DOHH2 (cell line): ENCODE data around the gene ARHGEF5.

Experiments used
- H3F3A ChIP-seq: fragments of 200-600 bp; sonication (generic), shearing (Covaris generic); 2 replicates; pipeline ENCODE4 v1.6.0; 2016; ENCODE audit warnings: antibody characterized with exemption, mild to moderate bottlenecking; ENCODE audit not compliant: control insufficient read depth, insufficient read depth
- H3K27ac ChIP-seq: fragments of 200-600 bp; sonication (generic); 2 replicates; pipeline ENCODE4 v1.5.1; 2014; ENCODE audit warnings: low read depth, mild to moderate bottlenecking, low read length, moderate library complexity
- H3K27me3 ChIP-seq: fragments of 200-600 bp; sonication (generic); 2 replicates; pipeline ENCODE4 v1.6.1; 2014; ENCODE audit warnings: mild to moderate bottlenecking, low read length, mixed read lengths; ENCODE audit not compliant: control insufficient read depth
- H3K36me3 ChIP-seq: fragments of 200-600 bp; sonication (generic); 2 replicates; pipeline ENCODE4 v1.6.1; 2014; ENCODE audit warnings: mild to moderate bottlenecking, low read length, moderate library complexity, mixed read lengths; ENCODE audit not compliant: control insufficient read depth
- H3K4me1 ChIP-seq: fragments of 200-600 bp; sonication (generic); 2 replicates; pipeline ENCODE4 v1.6.1; 2014; ENCODE audit warnings: mild to moderate bottlenecking, low read length, mixed read lengths; ENCODE audit not compliant: control insufficient read depth
- H3K4me2 ChIP-seq: fragments of 200-600 bp; sonication (generic); 2 replicates; pipeline ENCODE4 v1.6.0; 2014; ENCODE audit warnings: mild to moderate bottlenecking, low read length, moderate library complexity
- H3K4me3 ChIP-seq: fragments of 200-600 bp; sonication (generic); 2 replicates; pipeline ENCODE4 v1.5.1; 2014; ENCODE audit warnings: mild to moderate bottlenecking, low read length, mixed read lengths
- H3K79me2 ChIP-seq: fragments of 200-600 bp; sonication (generic); 2 replicates; pipeline ENCODE4 v1.6.1; 2014; ENCODE audit warnings: mild to moderate bottlenecking, low read length, mixed read lengths; ENCODE audit not compliant: control insufficient read depth
- H3K9me2 ChIP-seq: fragments of 200-600 bp; sonication (generic); replicated peaks from 2 replicates; pipeline ENCODE4 v1.6.1; 2014; ENCODE audit warnings: mild to moderate bottlenecking, low read length, mixed read lengths; ENCODE audit not compliant: control insufficient read depth
- H3K9me3 ChIP-seq: fragments of 200-600 bp; sonication (generic); 2 replicates; pipeline ENCODE4 v1.6.1; 2014; ENCODE audit warnings: antibody characterized with exemption, low read length, mixed read lengths; ENCODE audit not compliant: control insufficient read depth, insufficient read depth
- H4K20me1 ChIP-seq: fragments of 200-600 bp; sonication (generic); 2 replicates; pipeline ENCODE4 v1.6.0; 2014; ENCODE audit warnings: low read depth, mild to moderate bottlenecking, antibody characterized with exemption, low read length, moderate library complexity; ENCODE audit not compliant: control insufficient read depth, insufficient read depth
- EZH2phosphoT487 ChIP-seq: fragments of 200-600 bp; sonication (generic); IDR thresholded peaks from 2 replicates; pipeline ENCODE4 v1.6.1; 2017; ENCODE audit warnings: borderline replicate concordance, mild to moderate bottlenecking, antibody characterized with exemption, low read length, moderate library complexity, mixed read lengths
- TF ChIP-seq, protein P1 (sequence below): fragments of 200-600 bp; sonication (generic); IDR thresholded peaks from one replicate; pipeline ENCODE4 v1.5.1; 2014; ENCODE audit warnings: antibody characterized with exemption, mild to moderate bottlenecking, low read depth, low read length; ENCODE audit not compliant: poor library complexity, severe bottlenecking

The ARHGEF5 gene

DNA sequence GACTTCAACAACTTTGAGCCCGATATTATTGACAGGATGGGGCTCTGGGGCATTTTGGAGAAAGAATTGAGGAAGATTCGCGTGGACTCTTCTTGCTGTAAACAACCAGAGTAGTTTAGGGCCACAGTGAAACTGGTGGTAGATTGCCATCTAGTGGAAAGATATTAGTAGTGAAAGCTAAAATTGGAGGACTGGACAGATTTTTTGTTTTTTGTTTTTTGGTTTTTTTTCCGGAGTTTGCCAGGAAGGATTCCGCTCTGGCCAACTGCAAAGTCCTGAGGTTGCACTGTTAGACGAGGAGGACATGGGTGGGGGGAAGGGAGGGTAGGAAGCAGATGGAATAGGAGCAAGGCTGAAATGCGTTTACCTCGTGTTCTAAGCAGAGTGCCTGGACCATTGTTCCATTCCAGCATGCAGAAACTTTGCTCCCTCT, 36.6 kb downstream of the ARHGEF5 start:
- no peaks in the 10 kb centered on the region for H3K9me3 ChIP-seq
- no peaks in the 10 kb centered on the region for H4K20me1 ChIP-seq
- TF ChIP-seq EZH2phosphoT487 = no peak
- TF ChIP-seq, protein P1, sequence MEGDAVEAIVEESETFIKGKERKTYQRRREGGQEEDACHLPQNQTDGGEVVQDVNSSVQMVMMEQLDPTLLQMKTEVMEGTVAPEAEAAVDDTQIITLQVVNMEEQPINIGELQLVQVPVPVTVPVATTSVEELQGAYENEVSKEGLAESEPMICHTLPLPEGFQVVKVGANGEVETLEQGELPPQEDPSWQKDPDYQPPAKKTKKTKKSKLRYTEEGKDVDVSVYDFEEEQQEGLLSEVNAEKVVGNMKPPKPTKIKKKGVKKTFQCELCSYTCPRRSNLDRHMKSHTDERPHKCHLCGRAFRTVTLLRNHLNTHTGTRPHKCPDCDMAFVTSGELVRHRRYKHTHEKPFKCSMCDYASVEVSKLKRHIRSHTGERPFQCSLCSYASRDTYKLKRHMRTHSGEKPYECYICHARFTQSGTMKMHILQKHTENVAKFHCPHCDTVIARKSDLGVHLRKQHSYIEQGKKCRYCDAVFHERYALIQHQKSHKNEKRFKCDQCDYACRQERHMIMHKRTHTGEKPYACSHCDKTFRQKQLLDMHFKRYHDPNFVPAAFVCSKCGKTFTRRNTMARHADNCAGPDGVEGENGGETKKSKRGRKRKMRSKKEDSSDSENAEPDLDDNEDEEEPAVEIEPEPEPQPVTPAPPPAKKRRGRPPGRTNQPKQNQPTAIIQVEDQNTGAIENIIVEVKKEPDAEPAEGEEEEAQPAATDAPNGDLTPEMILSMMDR = peak; percentile 76
- no peaks in the 10 kb centered on the region for H3K27me3 ChIP-seq
- H3K4me2 ChIP-seq = no peak overlapping the region
- no peaks in the 10 kb centered on the region for H3F3A ChIP-seq
- H3K9me2 ChIP-seq = no peaks in the 10 kb centered on the region
- no peak overlapping the region for H3K4me3 ChIP-seq
- no peak overlapping the region for H3K27ac ChIP-seq
- no peaks in the 10 kb centered on the region for H3K4me1 ChIP-seq
- no peaks in the 10 kb centered on the region for H3K79me2 ChIP-seq
- no peaks in the 10 kb centered on the region for H3K36me3 ChIP-seq

DNA sequence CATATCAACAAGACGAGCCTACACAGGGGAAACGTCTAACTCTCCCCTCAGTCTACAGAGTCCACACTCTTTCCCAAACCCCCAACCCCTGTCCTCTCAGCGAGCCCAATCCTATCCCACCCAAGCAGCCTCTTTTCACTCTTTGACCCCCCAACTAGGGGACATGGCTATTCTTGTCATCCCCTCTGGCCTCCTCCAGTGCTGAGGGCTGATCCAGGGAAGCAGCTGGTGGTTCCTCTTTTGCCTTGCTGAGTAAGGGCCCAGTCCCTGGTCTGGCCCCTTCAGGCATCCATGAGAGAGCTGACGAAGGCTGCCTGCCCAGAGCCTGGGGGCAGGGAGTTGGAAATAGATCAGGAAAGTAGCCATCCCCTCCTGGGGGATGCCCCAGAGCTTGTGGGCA, 41.9 kb downstream of the ARHGEF5 start:
- no peak overlapping the region for H3K4me2 ChIP-seq
- H3K27ac ChIP-seq = no peak overlapping the region
- H4K20me1 ChIP-seq = no peaks in the 10 kb centered on the region
- no peaks in the 10 kb centered on the region for H3K9me2 ChIP-seq
- TF ChIP-seq, protein P1 = no peak
- no peak for TF ChIP-seq EZH2phosphoT487
- H3K27me3 ChIP-seq = no peaks in the 10 kb centered on the region
- H3K4me3 ChIP-seq = no peak overlapping the region
- H3K79me2 ChIP-seq = no peaks in the 10 kb centered on the region
- H3F3A ChIP-seq = no peaks in the 10 kb centered on the region
- H3K4me1 ChIP-seq = no peaks in the 10 kb centered on the region
- H3K9me3 ChIP-seq = no peaks in the 10 kb centered on the region
- no peaks in the 10 kb centered on the region for H3K36me3 ChIP-seq

DNA sequence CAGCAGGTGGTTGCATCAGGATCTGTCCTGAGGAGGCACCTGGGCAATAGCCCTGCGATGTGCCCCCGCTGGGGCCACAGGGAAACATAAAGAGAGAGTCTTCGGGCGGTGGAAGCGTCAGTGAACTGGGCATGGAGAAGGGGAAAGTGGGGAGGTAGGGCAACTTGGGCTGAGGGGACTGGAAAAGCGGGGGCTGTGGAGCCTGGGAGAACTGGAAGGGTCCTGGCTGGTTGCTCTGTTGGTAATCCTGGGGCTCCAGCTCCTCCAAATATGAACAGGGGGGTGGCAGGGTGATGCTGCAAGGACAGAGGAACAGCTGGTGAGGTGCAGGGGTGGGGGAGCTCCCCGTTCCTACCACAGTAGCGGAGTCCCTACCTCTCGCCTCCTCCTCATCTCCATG, 43.1 kb downstream of the ARHGEF5 start:
- no peak overlapping the region for H3K27ac ChIP-seq

More for the DNA sequence above, 43.1 kb downstream of the ARHGEF5 start:
- no peaks in the 10 kb centered on the region for H3K9me2 ChIP-seq
- H4K20me1 ChIP-seq = no peaks in the 10 kb centered on the region
- H3F3A ChIP-seq = no peaks in the 10 kb centered on the region
- H3K4me2 ChIP-seq = no peak overlapping the region
- no peaks in the 10 kb centered on the region for H3K27me3 ChIP-seq
- H3K9me3 ChIP-seq = no peaks in the 10 kb centered on the region
- H3K36me3 ChIP-seq = no peaks in the 10 kb centered on the region
- H3K79me2 ChIP-seq = no peaks in the 10 kb centered on the region
- H3K4me3 ChIP-seq = no peak overlapping the region
- no peaks in the 10 kb centered on the region for H3K4me1 ChIP-seq
- TF ChIP-seq EZH2phosphoT487 = no peak
- TF ChIP-seq, protein P1 = no peak
